HepG2 (cell line): Measurements from ENCODE around the gene MAP1LC3A. TPM values are rescaled to one million over a fixed set of nuclear protein-coding genes. Genes with fewer than 3 reads are reported as not detected.

Experiments
- AFF4 ChIP-seq: sonication (generic); formaldehyde crosslinking; IDR thresholded peaks from 2 replicates; pipeline ENCODE4 v1.4.0; 2020; ENCODE audit warnings: missing genetic modification reagents
- ARID3A ChIP-seq: IDR thresholded peaks from 2 replicates; pipeline ENCODE4 v1.6.1; 2012; ENCODE audit warnings: low read depth, low read length, improper control_type of control experiment
- ARNTL ChIP-seq: sonication (generic); formaldehyde crosslinking; IDR thresholded peaks from 2 replicates; pipeline ENCODE4 v1.4.0; 2020; ENCODE audit warnings: mild to moderate bottlenecking, missing genetic modification reagents
- BRD4 ChIP-seq: sonication (generic); formaldehyde crosslinking; IDR thresholded peaks from 2 replicates; pipeline ENCODE4 v1.4.0; 2020; ENCODE audit warnings: missing genetic modification reagents
- DBP ChIP-seq: sonication (generic); formaldehyde crosslinking; IDR thresholded peaks from 2 replicates; pipeline ENCODE4 v1.4.0; 2020; ENCODE audit warnings: missing genetic modification reagents; ENCODE audit errors: not compliant biosample characterization
- GLMP ChIP-seq: sonication (generic); formaldehyde crosslinking; IDR thresholded peaks from 2 replicates; pipeline ENCODE4 v1.9.0; 2021; ENCODE audit warnings: missing genetic modification reagents, mild to moderate bottlenecking, borderline replicate concordance
- KDM5A ChIP-seq: fragments of 200-600 bp; sonication (generic); IDR thresholded peaks from 2 replicates; pipeline ENCODE4 v1.7.0; 2018; ENCODE audit warnings: antibody characterized with exemption, mild to moderate bottlenecking, low read length, borderline replicate concordance
- PLRG1 ChIP-seq: fragments of 450-650 bp; conservative IDR thresholded peaks from 2 replicates; pipeline ENCODE4 v1.6.1; 2016
- POGZ ChIP-seq: sonication (generic); formaldehyde crosslinking; IDR thresholded peaks from 2 replicates; pipeline ENCODE4 v1.4.0; 2020; ENCODE audit warnings: mild to moderate bottlenecking, missing genetic modification reagents
- ZNF264 ChIP-seq: sonication (generic); formaldehyde crosslinking; IDR thresholded peaks from 2 replicates; pipeline ENCODE4 v1.4.0; 2020; ENCODE audit warnings: missing genetic modification reagents
- ZNF282 ChIP-seq: fragments of 450-650 bp; IDR thresholded peaks from 2 replicates; pipeline ENCODE4 v1.6.1; 2018; ENCODE audit not compliant: partially characterized antibody
- ZNF557 ChIP-seq: sonication (generic); formaldehyde crosslinking; IDR thresholded peaks from 2 replicates; pipeline ENCODE4 v1.4.0; 2020; ENCODE audit warnings: missing genetic modification reagents
- ZNF570 ChIP-seq: sonication (generic); formaldehyde crosslinking; IDR thresholded peaks from 2 replicates; pipeline ENCODE4 v1.4.0; 2020; ENCODE audit warnings: mild to moderate bottlenecking, missing genetic modification reagents, borderline replicate concordance
- ZNF576 ChIP-seq: sonication (generic); formaldehyde crosslinking; IDR thresholded peaks from 2 replicates; pipeline ENCODE4 v1.4.0; 2020; ENCODE audit warnings: mild to moderate bottlenecking, missing genetic modification reagents
- ZNF777 ChIP-seq: sonication (generic); formaldehyde crosslinking; IDR thresholded peaks from 2 replicates; pipeline ENCODE4 v1.4.0; 2020; ENCODE audit warnings: missing genetic modification reagents
- polyA plus RNA-seq, 8 experiments: library from polyadenylated mRNA; depleted of rRNA in 3 of 8; stranded (reverse) in 7 of 8; unstranded in 1 of 8; fragments of >200 nt; fragmentation: Illumina TruSeq in 4 of 8; extraction: Trizol in 4 of 8; gene quantifications; 2 replicates each; pipeline versions ENCODE4 v1.2.1 to v1.2.3, GENCODE V29; 2011 to 2016; ENCODE audit warnings: low read depth in 4 of 8, missing spikeins in 1 of 8, mixed read lengths in 1 of 8; ENCODE audit not compliant: insufficient read depth in 1 of 8
- total RNA-seq, 5 experiments: library from RNA; depleted of rRNA; stranded (reverse); fragments of >200 nt; fragmentation: Illumina TruSeq; extraction: Trizol; gene quantifications; 2 replicates each; pipeline ENCODE4 v1.2.3, GENCODE V29; 2016; ENCODE audit warnings: low read depth in 1 of 5
- TF ChIP-seq, protein P1 (sequence below): sonication (generic); formaldehyde crosslinking; IDR thresholded peaks from 2 replicates; pipeline ENCODE4 v1.4.0; 2020; ENCODE audit warnings: mild to moderate bottlenecking, low read depth, missing genetic modification reagents

Gene MAP1LC3A
- total and polyA plus RNA-seq, 2 of the 13 experiments (the other 11 are each of a cell fraction or from before 2014, with no cell fraction given) = not detected

DNA sequence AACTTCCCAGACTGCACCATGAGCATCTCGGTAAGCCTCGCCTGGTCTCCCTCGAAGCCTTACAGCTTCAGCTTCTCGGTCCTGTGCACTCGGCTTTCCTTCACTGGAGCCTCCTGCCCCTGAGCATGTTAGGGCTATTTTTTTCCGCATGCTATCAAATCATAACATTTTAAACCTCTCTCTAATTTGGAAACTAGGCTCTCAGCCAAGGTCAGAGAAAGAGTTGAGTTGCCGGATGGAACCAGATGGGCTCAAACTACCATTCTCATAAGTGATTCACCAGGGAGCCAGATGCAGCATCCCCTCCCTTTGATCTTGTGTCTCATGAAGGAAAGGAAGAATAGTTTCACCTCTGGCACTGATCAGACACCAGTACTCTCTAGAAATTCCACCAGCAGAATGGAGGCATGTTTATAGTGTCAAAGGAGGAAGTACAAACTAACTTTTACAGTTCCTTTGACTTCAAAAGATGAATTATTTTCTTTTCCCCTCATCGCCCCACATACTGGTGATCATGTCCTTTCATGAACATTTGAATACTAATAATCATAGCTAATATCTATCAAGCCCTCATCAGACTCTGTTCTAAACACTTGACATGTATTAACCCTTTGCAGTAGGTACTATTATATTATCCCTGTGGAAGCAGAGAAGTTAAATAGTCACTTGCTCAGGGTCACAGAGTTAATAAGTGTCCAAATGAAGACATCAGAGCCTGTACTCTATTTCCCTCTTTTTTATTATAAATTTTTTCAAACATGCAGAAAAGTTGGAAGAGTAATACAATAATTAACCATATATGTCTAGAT is 46.7 kb downstream of the MAP1LC3A start (continued):
- TF ChIP-seq ZNF557 (CRISPR knock-in tag) = no peak
- TF ChIP-seq, protein P1, sequence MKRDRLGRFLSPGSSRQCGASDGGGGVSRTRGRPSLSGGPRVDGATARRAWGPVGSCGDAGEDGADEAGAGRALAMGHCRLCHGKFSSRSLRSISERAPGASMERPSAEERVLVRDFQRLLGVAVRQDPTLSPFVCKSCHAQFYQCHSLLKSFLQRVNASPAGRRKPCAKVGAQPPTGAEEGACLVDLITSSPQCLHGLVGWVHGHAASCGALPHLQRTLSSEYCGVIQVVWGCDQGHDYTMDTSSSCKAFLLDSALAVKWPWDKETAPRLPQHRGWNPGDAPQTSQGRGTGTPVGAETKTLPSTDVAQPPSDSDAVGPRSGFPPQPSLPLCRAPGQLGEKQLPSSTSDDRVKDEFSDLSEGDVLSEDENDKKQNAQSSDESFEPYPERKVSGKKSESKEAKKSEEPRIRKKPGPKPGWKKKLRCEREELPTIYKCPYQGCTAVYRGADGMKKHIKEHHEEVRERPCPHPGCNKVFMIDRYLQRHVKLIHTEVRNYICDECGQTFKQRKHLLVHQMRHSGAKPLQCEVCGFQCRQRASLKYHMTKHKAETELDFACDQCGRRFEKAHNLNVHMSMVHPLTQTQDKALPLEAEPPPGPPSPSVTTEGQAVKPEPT (CRISPR knock-in tag) = no peak
- TF ChIP-seq ZNF576 (CRISPR knock-in tag) = no peak
- no peak; the same call in 1 of the 2 replicates for TF ChIP-seq ZNF264 (CRISPR knock-in tag)
- TF ChIP-seq DBP (CRISPR knock-in tag) = no peak
- no peak for TF ChIP-seq POGZ (CRISPR knock-in tag)
- TF ChIP-seq ARNTL (CRISPR knock-in tag) = no peak
- no peak for TF ChIP-seq AFF4 (CRISPR knock-in tag)
- TF ChIP-seq ARID3A = peak; percentile 63; the same call in 1 of the 2 replicates
- no peak for TF ChIP-seq PLRG1
- no peak for TF ChIP-seq GLMP (CRISPR knock-in tag)
- no peak for TF ChIP-seq ZNF777
- no peak for TF ChIP-seq BRD4
- TF ChIP-seq ZNF570 (CRISPR knock-in tag) = no peak
- TF ChIP-seq KDM5A = no peak
- no peak for TF ChIP-seq ZNF282
